DMS114 treated with DMSO at 0.1 percent for 48 hours (cell line): Measurements from ENCODE around the gene HMG20A.
"Not testable (repeated sequence)": the region's sequence is repeated elsewhere in the genome, so short reads cannot be mapped to it uniquely, and the experiment has no call there.

Experiments
- DNase-seq: peaks from one replicate; lab custom pipeline; 2025; ENCODE audit not compliant: unreplicated experiment; lab: John Stamatoyannopoulos, UW

HMG20A gene

GRCh38 chr15:77406846-77407245 is 13.8 kb upstream of the HMG20A start:
- no peak for DNase-seq

DNA sequence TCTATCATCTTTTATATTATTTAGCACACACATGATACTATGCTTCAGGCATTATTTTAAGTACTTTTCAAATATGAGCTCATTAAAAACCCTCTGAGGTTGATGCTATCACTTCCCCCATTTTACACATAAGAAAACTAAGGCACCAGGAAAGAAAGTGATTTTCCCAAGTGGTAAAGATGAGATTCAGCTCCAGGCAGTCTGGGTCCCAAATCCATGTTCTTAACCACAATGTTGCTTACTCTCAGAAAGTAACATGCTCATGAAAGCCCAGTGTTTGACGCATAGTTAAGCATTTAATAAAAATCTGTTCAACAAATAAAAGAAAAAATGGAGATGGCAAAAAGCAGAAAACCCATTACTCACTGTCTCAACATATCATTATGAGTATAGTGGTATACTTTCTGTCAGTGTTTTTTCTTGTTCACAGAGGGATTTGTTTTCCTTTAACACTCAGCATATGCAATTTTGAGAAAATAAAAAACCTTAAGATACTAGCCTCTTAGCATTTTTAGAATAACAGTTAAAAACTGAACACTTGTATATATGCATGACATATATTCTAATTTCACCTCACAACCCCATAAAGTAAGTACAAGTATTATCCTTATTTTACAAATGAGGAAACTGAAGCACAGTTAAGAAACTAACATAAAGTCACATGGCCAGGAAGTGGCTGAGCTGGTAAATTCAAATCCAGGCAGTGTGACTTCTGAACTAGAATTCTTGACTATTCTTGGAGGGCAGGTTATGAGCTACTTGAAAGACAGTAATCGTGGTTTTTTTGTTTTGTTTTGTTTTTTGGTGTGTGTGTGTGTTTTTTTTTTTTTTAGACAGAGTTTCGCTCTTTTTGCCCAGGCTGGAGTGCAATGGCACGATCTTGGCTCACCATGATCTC is 11.2 kb upstream of the HMG20A start:
- no peak for DNase-seq

- not testable (repeated sequence) for DNase-seq
Measured at GRCh38 chr15:77410157-77410500, 10.6 kb upstream of the HMG20A start.

- DNase-seq, result no peak
Measured at GRCh38 chr15:77410701-77411618, 9.7 kb upstream of the HMG20A start.

- DNase-seq, result no peak
Measured at GRCh38 chr15:77411619-77411976, 9.1 kb upstream of the HMG20A start.

DNA sequence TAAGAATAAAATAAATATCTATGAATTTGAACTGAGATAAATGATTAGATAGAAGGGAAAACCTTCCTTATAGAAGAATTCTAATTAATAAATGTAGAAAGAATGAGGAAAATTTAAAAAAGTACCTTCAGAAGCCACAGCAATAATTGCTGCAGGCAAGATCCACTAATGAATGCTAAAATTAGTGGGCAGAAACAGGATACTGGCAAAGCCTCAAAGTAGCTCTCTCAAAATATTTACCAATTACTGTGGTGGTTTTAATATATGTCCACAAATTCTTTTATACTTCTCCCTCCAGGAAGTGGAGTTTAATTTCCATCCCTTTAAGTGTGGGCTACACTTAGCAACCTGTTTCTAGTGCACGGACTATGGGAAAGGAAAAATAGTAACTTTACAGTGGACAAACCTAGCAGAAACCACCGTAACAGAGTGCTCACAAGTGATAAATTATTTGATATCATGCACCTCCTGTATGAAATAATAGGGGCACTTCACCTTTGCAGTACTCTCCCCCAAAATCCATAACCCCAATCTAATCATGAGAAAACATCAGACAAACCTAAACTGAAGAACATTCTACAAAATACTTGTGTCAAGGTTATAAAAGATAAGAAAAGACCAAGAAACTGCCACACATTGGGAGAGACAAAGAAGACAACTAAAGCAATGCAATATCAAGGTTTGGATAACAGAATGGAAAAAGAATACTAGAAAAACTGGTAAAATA is 7.6 kb upstream of the HMG20A start:
- no peak for DNase-seq

GRCh38 chr15:77413699-77414349 is 6.9 kb upstream of the HMG20A start:
- no peak for DNase-seq

DNA sequence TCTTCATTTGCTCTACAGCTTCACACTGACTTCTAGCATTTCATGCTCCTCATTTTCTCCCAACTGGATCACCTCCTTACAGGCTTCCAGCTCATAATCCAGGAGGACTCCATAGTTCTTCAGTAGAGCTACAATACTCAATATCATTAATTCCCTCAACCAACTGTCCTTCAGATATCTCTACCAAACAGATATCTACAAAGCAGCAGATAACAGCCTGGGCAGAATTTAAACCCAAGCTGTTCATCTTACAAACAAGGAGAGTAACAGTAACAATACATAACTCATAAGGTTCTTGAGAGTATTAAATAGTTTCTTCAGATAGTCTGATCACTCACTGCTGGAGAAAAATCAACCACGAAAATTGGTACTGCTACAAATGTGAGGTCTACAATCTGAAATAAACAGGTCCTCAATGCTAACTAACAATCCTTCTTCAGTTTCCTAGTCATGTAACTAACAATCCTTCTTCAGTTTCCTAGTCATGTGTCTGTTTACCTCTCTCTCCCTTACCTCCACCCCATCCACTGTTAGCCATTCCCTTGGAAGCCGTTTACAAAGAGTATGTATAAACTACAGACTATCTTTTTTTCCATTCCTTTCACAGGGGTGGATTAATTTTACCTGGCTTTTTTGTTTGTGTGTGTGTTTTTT is 5.8 kb upstream of the HMG20A start:
- DNase-seq, result no peak

- DNase-seq, result no peak
Measured at GRCh38 chr15:77415450-77416147, 5.1 kb upstream of the HMG20A start.

DNA sequence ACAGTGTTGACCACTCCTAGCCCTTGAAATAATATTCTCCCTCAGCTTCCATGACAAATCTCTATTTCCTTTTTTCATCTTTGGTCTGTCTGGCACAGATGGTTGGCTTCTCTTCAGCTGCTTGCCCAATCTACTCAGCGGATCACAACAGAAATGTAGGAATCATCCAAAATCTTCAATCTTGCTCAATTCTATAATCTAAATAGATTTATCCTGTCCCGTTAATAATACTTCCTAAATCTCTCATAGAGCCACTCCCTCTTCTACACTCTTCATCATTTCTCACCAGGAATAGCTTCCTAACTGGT is 4.6 kb upstream of the HMG20A start:
- no peak for DNase-seq

DNA sequence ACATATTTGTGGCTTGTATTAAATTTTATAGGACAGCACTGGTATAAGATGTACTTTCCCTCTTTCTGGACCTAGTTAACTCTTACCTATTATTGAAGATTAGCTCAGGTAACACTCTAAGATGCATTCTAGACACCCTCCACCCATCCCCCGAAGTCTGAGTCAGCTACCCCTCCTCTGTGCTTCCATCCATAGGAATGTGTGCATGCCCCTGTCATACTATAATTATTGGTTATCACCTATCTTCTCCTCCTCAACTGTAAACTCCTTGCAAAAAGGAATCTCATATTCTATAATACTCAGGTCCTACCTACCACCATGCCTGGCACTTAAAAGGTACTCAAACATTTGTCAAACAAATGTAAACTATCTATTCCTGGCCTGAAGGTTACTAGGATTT is 3.7 kb upstream of the HMG20A start:
- no peak for DNase-seq

DNA sequence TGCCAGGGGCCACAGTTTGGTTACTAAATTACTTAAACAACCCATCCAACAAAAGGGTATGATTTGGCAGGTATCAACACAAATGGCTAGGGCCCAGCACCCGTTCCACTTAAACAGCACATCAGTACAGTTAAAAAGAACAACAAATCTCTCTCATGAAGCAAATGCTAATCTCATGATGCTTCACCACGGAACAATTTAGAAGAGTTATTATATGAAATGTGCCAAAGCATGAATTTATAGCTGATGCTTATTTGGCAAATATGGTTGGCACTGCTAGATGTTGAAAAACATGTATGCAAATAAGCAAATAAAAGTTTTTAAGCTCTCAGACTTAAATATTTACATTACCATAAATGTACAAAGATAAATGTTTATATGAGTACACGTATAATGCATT is 3.1 kb upstream of the HMG20A start:
- DNase-seq, result no peak

- DNase-seq, result no peak
Measured at GRCh38 chr15:77418391-77418965, 2.2 kb upstream of the HMG20A start.

DNA sequence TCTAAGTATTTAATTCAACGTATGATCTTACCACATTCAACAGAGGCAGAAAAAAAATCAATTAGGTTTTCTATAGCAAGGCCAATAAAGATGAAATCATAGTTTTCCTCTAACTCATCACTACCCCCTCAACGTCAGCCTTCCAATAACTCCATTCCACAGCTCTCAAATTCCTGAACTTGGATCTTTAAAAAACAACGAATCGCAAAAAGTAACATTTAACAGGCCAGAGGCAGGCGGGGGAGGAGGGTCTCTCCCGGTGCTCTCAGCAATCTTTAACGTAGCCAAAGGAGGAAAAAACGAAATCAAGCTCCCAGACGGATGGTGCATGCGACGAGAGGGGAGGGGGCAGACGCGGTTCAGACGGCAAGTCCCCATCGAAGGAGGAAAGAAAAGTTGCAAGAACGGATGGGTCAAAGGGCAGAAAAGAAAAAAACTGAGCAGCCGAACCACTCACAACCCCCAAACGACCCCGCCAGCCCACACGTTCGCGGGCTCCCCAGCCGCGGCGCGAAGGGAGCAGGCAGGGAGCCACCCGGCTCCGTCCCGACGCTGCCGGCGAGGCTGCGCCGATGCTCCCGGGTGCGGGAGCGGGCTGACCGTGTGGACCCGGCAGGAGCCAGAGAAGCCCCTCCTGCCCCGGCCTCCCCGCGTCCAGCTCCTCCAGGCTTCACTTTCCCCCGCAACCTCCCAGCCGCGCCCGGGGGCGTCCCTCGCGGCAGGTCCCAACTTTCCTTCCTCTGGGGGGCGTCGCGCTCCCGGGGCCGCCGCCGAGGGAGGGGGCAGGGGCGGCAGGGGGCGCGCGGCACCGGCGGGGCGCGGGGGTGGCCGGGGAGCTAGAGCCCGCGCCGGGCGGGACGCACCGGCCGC is 1.5 kb upstream of the HMG20A start:
- DNase-seq, result peak; percentile 43

DNA sequence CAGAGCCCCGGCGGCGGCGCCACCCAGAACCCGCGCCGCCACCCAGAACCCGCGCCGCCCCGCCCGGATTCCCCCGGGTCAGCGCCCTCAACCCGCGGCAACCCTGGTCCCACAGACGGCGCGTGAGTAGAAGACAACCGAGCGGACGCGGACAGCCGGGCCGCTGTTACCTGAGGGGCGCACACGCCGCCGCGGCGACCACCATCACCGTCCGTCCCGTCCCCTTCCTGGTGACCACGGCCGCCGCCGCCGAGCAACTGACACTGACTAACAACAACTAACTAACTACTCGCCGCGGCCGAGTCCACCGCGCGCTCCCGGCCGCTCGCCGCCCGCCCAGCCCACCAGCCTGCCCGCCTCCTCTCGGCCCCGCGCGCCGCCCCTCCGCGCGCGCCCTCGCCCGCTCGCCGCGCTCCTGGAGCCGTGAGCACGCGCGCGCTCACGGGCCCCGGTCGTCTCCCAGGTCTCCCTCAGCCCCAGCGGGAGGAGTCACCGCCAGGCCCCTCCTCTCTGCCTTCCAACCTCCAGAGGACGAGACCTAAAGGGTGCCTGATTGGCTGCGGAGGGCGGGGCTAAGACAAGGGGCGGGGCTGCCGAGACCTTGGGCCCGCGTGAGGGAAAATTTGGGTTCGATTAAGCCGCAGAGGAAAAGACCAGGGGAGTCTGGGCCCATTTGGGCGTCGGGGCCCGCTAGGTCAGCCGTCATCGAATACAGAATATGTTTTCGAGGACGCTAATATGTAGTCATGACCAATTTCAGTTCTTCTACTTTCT is 665 bp upstream of the HMG20A start, which contains the start of gene PEAK1:
PEAK1 (minus strand) TSS at position 269 of the 774 bp plus-strand sequence. CDS start 238,178 bp downstream, outside the sequence.
- peak; percentile 98 for DNase-seq

DNA sequence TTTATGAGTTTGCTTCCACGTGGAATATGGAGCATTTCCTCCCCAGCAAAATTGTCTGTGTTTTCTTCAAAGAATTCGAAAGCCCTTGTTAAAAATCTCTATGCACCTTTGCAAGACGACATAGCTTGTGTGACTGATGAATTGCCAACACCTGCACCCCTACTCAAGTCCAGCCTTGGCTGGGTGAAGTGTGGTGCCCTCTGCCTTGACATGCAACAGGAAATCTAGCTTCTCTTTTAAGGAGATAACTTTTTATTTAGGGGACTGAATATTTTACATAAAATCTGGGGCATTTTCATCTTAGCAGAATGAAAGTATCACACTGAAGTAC is 647 bp downstream of the HMG20A start:
- no peak for DNase-seq

- DNase-seq, result no peak
Measured at GRCh38 chr15:77425104-77425503, 4.4 kb downstream of the HMG20A start.

DNA sequence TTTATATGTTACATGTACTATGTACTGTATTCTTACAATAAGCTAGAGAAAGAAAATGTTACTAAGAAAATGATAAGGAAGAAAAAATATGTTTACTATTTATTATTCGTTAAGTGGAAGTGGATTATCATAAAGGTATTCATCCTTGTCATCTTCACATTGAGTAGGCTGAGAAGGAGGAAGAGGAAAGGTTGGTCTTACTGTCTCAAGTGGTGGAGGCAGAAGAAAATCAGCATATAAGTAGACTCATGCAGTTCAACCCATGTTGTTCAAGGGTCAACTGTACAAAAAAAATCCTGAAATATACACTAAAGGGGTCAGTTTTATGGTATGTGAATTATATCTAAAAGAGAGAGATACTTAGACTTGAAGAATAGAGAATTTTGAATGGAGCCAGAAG is 5.7 kb downstream of the HMG20A start:
- no peak for DNase-seq
